GM19452 (cell line): ENCODE results near the gene SLC25A19.

Source experiments
- ATAC-seq: cut with Tn5 transposase; IDR thresholded peaks from one replicate; pipeline ENCODE4 v1.9.1; 2021; ENCODE audit not compliant: unreplicated experiment

The SLC25A19 gene

DNA sequence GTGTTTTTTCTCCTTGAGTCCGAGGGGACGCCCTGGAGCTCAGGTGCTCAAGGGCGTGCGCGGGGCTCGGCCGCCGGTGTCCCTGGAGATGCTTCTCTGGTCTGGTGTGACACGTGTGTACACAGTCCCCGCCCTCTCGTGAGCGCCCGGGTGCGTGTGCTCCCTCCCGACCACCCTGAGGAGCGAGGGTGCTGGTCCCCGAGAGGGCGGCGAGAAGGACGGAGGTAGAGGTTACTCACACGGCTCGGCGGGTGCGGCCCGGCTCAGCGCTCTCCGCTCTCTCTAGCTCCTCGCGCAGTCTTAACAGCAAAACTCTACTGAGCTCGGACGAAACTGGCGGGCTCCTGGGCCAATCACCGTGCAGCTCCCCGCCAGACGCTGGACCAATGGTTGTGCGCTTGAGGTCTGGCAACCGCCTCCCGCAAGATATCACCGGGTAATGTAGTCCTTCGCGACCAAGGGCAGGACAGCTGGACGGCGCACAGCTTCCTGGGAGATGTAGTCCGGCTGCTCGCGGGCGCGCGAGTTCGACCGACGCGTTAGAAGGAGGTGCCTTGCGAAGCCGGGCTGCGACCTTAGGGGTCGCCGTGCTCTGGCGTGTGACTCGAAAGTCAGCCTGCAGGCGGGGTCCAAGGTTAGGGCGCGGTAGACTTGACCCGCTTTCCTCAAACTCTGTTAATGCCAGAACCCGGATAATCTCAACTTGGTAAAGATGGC, at the start of gene SLC25A19:
TSS of gene SLC25A19 (minus strand) at position 319 of the 717 bp plus-strand sequence. CDS start 2,669 bp downstream, outside the sequence.
- ATAC-seq = peak; percentile 89

DNA sequence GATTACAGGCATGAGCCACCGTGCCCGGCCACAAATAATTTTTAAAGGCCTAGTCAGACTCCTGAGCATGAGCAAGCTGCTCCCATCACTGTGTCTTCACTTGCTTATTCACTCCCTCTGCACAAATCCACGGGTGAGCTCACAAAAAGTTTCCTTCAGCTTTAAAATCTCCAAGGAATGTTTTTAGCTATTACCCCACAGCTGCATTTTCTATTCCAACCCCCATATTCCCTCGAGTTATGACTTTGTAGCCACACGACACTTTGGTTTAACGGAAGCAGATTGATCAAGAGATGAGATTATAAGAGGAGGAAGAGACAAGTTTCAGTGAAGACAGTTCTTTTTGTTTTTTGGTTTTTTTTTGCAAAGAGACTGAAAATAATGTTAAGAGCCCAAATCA, 49.1 kb upstream of the SLC25A19 start:
- no peak for ATAC-seq

DNA sequence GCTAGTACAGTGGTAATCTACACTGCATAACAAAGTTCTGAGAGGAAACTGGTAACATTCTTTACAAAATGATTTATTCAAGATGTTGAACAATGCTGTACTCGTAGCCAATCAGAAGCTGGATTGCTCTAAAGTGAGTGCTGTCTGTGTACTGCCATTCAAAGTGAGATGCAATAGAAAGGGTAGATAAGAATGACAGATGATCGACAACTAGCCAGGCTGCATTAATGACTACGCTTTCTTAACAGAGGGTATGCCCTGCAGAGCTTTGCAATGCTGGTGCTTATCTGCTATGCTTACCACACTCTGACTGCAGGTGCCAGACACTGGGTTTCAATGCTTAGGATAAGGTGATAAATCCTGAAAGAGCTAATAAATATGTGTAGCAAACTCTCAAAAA, 46.1 kb upstream of the SLC25A19 start:
- ATAC-seq = no peak

DNA sequence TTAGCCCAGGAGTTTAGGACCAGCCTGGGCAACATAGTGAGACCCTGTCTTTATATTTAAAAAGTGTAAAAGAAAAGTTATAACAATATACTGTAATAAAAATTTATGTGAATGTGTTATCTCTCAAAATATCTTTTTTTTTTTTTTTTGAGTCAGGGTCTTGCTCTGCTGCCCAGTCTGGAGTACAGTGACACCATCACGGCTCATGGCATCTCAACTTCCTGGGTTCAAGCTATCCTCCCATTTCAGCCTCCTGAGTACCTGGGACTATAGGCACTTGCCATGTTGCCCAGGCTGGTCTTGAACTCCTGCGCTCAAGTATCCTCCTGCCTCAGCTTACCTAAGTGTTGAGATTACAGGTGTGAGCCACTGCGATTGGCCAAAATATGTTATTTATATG, 45.5 kb upstream of the SLC25A19 start:
- ATAC-seq = no peak

DNA sequence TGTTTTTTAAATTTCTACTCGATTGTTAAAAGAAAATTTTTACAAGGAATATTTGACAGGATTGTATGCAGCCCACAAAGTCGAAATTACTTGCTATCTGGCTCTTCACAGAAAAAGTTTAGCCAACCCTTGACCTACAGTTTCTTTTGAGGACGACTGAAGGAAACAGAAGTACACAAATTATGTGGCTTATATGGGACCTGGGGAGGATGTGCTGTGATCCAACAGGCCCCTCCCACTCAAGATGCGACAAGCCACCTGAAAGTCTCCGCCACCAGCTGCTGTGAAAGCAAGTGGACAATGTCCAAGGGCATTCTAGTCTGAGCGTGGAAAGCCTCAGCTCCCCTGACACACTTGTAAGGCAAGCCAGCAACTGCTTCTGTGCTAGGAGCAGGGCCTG, 42.4 kb upstream of the SLC25A19 start:
- no peak for ATAC-seq

DNA sequence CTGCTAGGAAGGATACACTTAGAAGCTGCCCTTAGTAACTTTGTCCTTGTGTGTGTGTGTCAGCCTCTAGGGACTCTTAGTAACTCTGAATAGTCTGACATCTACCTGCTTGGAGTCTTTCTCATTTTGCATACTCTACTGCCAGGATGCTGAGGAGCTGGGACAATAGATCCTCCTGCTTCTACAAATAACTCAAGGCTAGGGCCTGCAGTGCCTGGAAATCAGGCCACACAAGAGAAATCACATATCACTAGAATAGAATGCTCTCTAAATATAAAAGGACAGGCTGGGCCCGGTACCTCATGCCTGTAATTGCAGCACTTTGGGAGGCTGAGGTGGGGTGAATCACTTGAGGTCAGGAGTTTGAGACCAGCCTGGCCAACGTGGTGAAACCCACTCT, 38.5 kb upstream of the SLC25A19 start:
- ATAC-seq = no peak

DNA sequence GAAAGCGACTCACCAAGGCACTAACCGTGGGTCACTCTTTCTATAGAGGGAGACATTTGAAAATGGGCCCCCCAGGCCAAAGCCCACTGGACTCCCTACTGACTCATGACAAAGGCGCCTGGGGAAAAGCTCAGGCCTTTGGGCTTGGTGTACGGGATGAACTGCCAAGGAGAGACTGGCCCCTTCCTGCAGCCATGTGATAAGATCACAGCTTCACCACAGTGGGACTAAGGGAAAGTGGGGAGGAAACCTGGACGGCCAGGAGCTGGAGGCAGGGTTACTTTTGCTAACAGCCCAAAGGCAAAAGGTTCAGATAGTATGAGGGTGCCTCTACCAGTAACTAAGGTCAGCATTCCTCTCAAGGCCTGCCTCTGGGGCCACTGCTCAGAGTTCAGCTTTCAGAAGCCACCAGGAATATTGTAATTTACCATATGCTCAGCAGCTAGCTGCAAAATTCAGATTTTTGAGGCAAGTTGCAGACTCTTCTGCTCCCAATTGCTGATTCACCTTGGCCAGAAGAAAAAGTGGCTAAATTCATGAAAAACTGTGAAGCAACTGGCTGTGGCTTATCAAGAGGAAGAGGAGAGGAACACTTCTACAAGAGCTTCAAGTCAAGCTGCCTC, 37.1 kb upstream of the SLC25A19 start:
- ATAC-seq = no peak

DNA sequence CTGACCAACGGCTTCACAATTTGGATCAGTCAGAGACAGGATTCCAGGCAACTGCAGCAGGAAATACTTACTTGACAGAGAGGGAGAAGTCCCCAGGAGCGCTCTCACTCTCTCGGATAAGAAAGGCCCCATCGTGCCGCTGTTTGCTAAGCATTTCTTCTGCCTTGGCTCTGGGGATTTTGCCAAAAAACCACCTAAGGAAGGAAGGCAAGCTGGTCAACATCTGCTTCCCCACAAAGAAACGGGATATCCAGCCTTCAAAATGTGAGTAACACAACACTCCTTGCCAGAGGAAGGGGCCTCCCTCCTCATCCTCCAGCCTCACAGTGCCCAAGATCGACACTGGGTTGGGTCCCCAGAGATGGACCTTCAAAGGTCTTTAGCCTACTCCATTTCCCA, 36.6 kb upstream of the SLC25A19 start:
- ATAC-seq = no peak

DNA sequence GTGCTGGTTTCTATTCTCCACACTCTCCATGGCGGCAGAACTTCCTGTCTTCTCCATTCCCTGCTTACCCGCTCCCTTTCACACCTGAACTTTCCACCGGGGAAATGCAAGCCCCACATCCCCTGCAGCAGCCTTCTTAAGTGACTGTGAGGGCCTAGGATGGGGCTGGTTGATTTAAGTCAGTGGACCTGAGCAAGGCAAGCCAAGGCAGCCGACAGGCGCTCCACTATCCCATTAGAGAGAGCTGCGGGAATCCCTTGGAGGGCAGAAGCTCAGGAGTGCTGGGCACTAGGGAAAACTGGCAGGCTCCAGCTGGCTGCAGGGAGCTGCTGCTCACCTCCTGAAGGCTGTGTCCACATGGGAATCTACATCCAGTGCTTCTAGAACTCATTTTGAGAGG, 36.1 kb upstream of the SLC25A19 start:
- ATAC-seq = no peak

DNA sequence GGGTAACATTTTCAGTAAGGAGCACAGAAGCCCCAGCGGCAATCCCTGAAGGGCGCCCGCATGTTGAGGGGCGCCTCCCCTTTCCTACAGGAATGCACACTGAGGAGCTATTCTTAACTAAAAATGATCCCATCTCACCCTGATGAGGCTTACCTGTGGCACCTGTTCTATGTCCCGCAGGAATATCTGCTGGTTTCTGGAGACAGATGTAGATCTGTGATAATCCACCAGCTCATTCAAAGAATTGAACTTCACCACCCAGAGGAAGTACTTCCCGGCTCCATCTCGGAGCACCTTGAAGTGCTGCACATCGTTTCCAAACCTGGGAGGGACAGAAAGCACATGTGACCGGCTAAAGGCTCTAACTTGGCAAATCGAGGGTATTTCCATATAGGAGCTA, 32.3 kb upstream of the SLC25A19 start:
- no peak for ATAC-seq

DNA sequence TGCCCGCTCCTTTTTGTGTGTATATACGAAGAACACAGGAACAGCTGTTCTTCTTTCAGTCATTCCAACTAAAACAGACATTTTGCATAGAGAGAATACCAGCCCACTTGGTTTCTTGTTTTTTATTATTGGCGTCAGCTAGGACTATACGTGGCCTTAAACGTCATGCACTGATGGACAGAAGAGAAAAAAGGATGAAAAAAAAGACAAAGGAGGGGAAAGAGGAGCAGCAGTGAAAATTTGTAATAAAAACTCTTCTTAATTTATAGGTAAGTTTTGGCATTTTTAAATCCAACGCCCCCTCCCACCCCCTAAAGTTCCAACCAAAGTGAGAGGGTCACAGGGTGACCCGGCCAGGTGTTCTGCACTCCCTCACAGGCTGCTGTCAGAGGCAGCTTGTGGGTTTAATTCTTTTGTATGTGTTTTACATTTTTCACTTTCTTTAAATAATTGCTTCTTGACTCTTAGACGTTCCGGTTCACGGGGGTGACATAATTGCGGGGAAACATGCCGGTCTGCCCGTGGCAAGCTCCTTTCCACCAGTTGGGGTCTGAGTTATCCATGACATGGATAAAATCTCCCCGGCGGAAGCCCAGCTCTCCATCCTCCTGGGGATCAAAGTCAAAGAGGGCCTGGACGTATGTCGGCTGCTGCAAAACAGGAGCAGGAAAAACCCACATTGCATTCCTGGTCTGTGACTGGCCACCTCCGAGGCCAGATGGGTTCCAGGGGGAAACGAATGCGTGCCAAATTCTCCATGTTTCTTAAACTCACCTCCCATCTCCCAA, 30.9 kb upstream of the SLC25A19 start:
- no peak for ATAC-seq

DNA sequence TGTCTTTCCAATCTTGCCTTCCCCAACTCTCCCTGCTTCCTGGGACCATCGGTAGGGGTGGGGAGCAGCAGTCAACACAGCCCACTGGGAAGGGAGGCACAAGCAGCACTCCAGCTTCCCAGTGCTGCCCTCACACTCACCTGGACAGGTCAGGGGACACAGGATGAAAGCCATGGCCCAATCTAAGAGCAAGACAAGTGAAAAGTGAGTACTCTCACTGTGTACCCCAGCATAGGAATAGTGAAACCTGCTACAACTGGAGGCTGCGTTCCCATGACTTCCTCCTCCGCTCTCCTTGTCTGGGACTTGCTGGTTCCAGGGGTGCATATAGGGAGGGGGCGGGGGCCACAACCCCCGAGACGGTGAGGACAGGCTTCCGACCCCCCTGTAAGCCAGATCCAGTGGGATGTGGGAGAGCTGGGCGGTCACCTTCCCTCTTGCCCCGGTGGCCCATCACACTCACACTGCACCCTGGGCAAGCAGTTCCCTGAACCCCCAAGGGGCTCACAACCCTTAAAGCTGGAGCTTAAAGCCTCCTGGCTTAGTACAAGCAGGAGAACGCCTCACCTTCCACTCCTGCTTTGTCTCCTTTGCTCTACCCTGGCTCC, 29.5 kb upstream of the SLC25A19 start:
- ATAC-seq = no peak

DNA sequence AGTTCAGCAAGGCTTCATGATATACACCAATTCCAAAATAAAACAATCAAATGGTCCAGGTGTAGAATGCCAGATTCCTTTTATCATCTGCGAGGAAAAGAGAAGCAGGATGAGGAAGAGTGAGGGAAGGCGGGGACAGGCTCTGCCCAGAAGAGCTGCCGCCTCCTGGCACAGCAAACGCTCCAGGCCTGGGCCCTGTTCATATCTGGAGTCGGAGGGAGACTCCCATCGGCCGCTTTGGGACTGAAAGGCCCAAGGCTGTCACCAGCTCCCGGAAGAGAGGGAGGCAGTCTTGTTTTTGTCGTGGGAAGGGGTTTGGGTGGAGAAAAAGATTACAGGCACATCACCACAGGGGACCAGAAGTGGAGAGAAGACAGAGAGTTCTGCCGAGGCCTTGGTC, 29.0 kb upstream of the SLC25A19 start:
- ATAC-seq = no peak

DNA sequence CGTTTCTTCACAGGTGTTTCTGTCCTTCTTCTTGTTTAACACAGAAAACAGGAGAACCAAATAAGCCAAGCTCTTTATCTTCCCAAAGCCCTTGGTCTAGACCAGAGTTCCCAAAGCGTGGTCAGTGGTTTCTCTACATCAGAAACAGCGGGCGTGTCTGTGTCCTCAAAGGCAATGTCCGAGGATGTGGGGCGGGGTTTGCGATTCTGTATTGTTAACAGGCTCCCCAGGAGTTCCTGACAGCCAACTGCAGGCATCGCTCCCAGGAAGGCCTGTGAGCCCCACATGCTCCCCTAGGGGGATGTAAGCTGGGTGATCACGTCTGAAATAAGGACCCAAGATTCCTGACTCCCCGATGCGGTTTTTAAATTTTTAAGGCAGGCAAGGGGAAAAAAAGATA, 28.4 kb upstream of the SLC25A19 start:
- no peak for ATAC-seq

DNA sequence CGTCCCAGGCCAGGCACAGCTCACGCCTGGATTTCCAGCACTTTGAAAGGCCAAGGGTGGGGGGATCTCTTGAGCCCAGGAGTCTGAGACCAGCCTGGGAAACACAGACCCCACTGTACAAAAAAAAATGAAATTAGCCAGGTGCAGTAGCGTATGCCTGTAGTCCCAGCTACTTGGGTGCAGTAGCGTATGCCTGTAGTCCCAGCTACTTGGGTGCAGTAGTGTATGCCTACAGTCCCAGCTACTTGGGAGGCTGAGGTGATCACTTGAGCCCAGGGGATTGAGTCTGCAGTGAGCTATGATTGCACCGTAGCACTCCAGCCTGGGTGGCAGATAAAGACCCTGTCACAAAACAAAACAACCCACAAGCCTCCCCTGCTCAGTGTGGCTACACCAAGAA, 27.0 kb upstream of the SLC25A19 start:
- no peak for ATAC-seq

DNA sequence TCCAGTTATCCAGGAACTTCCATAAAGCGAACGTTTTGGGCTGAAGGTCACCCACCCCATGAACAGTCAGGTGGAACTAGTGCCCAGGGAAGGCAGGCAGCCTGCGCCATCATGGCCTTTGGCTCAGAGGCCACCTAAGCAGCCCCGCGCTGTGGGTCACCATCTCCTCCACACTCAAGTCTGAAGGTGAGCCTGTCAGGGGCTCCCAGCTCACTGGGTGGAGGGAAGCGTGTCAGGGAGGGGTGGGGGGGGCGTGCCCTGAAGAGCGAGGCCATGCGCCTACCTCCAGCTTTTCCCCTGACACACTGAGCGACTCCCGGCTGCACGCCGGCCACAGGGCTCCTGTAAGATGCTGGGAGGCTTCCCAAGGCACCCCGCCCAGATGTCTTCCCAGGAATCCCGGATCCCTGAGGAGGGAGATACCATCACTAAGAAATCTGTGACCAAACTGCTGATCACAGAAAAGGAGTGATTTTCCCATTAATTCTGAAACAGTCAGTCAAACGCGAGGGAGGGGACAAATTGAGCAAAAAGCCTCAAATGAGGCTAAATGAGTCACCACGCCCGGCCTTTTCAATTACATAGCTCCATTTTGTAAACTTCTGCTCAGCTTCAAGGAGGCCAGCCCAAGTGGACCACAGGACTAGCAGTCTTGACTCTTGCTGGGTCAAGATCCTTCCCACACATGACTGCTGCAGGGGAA, 26.5 kb upstream of the SLC25A19 start:
- no peak for ATAC-seq

DNA sequence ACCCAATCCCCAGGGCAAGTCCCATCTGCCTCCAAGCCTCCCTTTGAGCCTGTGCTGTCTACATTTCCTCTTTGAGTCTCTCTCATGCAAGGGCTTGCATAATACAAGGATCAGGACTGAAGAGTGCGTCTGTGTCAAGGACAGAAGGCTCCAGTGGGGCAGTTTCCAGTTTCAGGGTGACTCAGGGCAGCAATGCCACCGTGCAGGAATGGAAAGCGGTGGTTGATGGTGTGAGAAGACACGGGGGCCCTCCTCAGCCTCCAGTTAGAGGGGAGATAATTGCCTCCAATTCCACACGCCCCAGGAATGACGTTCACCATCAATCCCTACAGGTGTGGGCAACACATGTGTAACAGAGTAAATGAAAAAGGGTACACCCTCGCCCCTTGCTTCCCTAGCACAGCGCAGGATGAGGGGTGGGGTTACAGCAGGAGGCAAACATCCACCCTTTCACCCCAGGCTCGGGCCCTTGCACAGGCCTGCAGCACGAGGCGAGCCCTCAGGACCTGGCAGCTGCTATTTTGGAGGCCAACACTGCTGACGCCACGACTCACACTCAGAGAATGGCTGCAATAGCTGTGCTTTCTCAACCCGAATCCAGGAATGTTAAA, 24.8 kb upstream of the SLC25A19 start:
- ATAC-seq = peak; percentile 59

DNA sequence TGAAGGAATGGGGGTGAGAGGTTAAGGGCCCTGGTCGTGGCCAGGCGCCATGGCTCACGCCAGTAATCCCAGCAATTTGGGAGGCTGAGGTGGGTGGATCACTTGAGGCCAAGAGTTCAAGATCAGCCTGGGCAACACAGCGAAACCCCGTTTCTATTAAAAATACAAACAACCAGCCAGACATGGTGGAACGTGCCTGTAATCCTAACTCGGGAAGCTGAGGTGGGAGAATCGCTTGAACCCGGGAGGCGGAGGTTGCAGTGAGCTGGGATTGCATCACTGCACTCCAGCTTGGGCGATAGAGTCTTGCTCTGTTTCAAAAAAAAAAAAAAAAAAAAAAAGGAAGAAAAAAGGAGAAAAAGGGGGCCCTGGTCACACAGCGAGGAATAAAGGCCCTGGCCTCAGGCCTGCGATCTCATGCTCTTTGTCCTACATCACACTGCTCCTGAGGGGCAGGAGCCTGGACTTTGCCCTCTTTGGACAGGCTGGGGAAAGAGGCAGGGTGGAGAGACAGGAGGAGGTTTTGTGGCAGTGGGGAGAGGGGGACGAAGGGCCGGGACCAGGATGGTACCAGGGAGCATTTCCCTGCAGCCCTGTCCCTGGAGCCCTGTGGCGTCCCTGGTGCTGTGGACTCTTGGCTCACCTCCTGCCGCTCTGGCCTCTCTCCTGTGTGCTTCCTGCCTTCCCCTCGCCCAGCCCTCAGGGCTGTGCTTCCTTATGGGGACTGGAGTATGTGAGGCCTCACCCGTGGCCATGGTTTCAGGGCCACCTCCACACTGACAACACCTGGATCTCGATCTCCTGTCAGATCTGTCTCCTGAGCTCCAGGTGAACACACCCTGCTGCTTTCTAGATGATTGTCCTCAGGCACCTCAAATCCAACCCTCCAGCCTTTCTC, 19.7 kb upstream of the SLC25A19 start:
- ATAC-seq = no peak

DNA sequence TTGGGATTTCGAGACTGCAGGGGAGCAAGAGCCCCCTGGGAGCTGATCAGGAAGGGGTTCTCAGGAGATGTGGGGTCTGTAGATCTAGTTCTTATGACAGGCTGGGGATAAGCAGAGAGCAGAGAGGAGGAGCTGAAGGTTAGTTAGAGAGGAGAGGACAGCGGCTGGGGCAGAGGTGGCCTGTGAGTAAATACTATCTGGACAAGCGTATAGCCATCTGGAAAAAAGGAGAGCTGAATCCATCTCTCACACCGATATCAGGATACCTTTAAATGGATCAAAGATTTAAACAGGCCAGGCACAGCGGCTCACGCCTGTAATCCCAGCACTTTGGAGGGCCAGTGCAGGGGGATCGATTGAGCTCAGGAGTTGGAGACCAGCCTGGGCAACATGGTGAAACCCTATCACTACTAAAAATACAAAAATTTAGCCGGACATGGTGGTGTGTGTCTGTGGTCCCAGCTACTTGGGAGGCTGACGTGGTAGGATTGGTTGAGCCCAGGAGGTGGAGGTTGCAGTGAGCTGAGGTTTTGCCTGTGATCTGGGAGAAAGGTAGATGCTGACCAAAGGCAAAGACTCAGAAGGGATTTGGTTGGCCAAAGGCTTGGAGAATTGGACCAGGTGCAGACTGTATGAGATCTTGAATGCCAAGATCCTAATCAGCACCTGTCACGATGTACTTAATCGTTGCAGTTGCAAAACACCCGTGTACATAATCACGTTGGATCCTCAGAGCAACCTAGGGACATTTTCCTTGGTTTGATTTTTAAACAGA, 18.9 kb upstream of the SLC25A19 start:
- no peak for ATAC-seq
